ENCODE measurements around the gene SELENOW. TPM values are rescaled to one million over a fixed set of nuclear protein-coding genes. Genes with fewer than 3 reads are reported as not detected.
"Not testable (repeated sequence)": the region's sequence is repeated elsewhere in the genome, so short reads cannot be mapped to it uniquely, and the experiment has no call there.

The SELENOW gene
- total and polyA plus RNA-seq, 4 donors, result 329 to 692 (median 640) TPM

GRCh38 chr19:47777245-47778048 lies 1.1 kb upstream of the SELENOW start:
- Histone ChIP-seq H3K27ac (ENCODE audit: low read depth, low read length) (peak overlapping the region; percentile 98), H3K4me3 (ENCODE audit: low read depth, low read length) (peak overlapping the region; percentile 96), H3K36me3 (ENCODE audit: control insufficient read depth, insufficient read depth, low read length) (peaks cover 26% of the 10 kb centered on the region), H3K4me1 (ENCODE audit: control insufficient read depth, insufficient read depth, low read length) (peaks cover 69% of the 10 kb centered on the region)
- no CpG with 5 or more reads among the region's 23 CpGs for WGBS (ENCODE audit: insufficient coverage)
- not testable (repeated sequence) for H3K27me3 ChIP-seq (ENCODE audit: control insufficient read depth, insufficient read depth, low read length); H3K9me3 ChIP-seq (ENCODE audit: control insufficient read depth, insufficient read depth, low read length); DNase-seq (ENCODE audit: low read depth in 4 of 6, low spot score in 6 of 6)

- WGBS (ENCODE audit: insufficient coverage), result under 1% methylated on average over 17 of the region's 20 CpGs
- peak in 2 of 6 donors; percentile 62 to 71 for DNase-seq (ENCODE audit: low read depth in 4 of 6, low spot score in 6 of 6)
- peaks cover 59% of the 10 kb centered on the region for H3K4me1 ChIP-seq (ENCODE audit: control insufficient read depth, insufficient read depth, low read length)
- peaks cover 40% of the 10 kb centered on the region for H3K36me3 ChIP-seq (ENCODE audit: control insufficient read depth, insufficient read depth, low read length)
- H3K9me3 ChIP-seq (ENCODE audit: control insufficient read depth, insufficient read depth, low read length), result no peaks in the 10 kb centered on the region
- no peaks in the 10 kb centered on the region for H3K27me3 ChIP-seq (ENCODE audit: control insufficient read depth, insufficient read depth, low read length)
- H3K27ac ChIP-seq (ENCODE audit: low read depth, low read length), result peak overlapping the region; percentile 98
- peak overlapping the region; percentile 96 for H3K4me3 ChIP-seq (ENCODE audit: low read depth, low read length)
These were observed 450 bp downstream of the SELENOW start for GRCh38 chr19:47778954-47779351.

GRCh38 chr19:47779524-47780214 lies 1.2 kb downstream of the SELENOW start:
- peaks cover 47% of the 10 kb centered on the region for H3K36me3 ChIP-seq (ENCODE audit: control insufficient read depth, insufficient read depth, low read length)
- 72% methylated on average over 19 of the region's 24 CpGs for WGBS (ENCODE audit: insufficient coverage)
- H3K9me3 ChIP-seq (ENCODE audit: control insufficient read depth, insufficient read depth, low read length), result no peaks in the 10 kb centered on the region
- H3K4me3 ChIP-seq (ENCODE audit: low read depth, low read length), result peak overlapping the region; percentile 96
- H3K27ac ChIP-seq (ENCODE audit: low read depth, low read length), result peak overlapping the region; percentile 98
- no peak for DNase-seq (ENCODE audit: low read depth in 4 of 6, low spot score in 6 of 6)
- H3K27me3 ChIP-seq (ENCODE audit: control insufficient read depth, insufficient read depth, low read length), result no peaks in the 10 kb centered on the region
- peaks cover 52% of the 10 kb centered on the region for H3K4me1 ChIP-seq (ENCODE audit: control insufficient read depth, insufficient read depth, low read length)

- peaks cover 47% of the 10 kb centered on the region for H3K4me1 ChIP-seq (ENCODE audit: control insufficient read depth, insufficient read depth, low read length)
- no peak for DNase-seq (ENCODE audit: low read depth in 4 of 6, low spot score in 6 of 6)
- 100% methylated on average over 1 of the region's 9 CpGs for WGBS (ENCODE audit: insufficient coverage)
- peak overlapping the region; percentile 98 for H3K27ac ChIP-seq (ENCODE audit: low read depth, low read length)
- no peaks in the 10 kb centered on the region for H3K27me3 ChIP-seq (ENCODE audit: control insufficient read depth, insufficient read depth, low read length)
- peak overlapping the region; percentile 96 for H3K4me3 ChIP-seq (ENCODE audit: low read depth, low read length)
- peaks cover 52% of the 10 kb centered on the region for H3K36me3 ChIP-seq (ENCODE audit: control insufficient read depth, insufficient read depth, low read length)
- H3K9me3 ChIP-seq (ENCODE audit: control insufficient read depth, insufficient read depth, low read length), result no peaks in the 10 kb centered on the region
These were observed 1.7 kb downstream of the SELENOW start for GRCh38 chr19:47780215-47780551.

- H3K36me3 ChIP-seq (ENCODE audit: control insufficient read depth, insufficient read depth, low read length), result peaks cover 67% of the 10 kb centered on the region
- H3K4me1 ChIP-seq (ENCODE audit: control insufficient read depth, insufficient read depth, low read length), result peaks cover 46% of the 10 kb centered on the region
- peak overlapping the region; percentile 47 for H3K27ac ChIP-seq (ENCODE audit: low read depth, low read length)
- no peaks in the 10 kb centered on the region for H3K9me3 ChIP-seq (ENCODE audit: control insufficient read depth, insufficient read depth, low read length)
- no peak overlapping the region for H3K4me3 ChIP-seq (ENCODE audit: low read depth, low read length)
- DNase-seq (ENCODE audit: low read depth in 4 of 6, low spot score in 6 of 6), result peak in 1 of 6 donors; percentile 32
- WGBS (ENCODE audit: insufficient coverage), result 77% methylated on average over 7 of the region's 9 CpGs
- no peaks in the 10 kb centered on the region for H3K27me3 ChIP-seq (ENCODE audit: control insufficient read depth, insufficient read depth, low read length)
These were observed 3.2 kb downstream of the SELENOW start for GRCh38 chr19:47781590-47782262.

GRCh38 chr19:47786566-47786965 lies 8.1 kb downstream of the SELENOW start:
- Histone ChIP-seq H3K4me1 (ENCODE audit: control insufficient read depth, insufficient read depth, low read length) (peaks cover 9% of the 10 kb centered on the region), H3K27ac (ENCODE audit: low read depth, low read length) (no peak overlapping the region), H3K27me3 (ENCODE audit: control insufficient read depth, insufficient read depth, low read length) (no peaks in the 10 kb centered on the region), H3K9me3 (ENCODE audit: control insufficient read depth, insufficient read depth, low read length) (no peaks in the 10 kb centered on the region), H3K4me3 (ENCODE audit: low read depth, low read length) (no peak overlapping the region), H3K36me3 (ENCODE audit: control insufficient read depth, insufficient read depth, low read length) (peaks cover 68% of the 10 kb centered on the region)
- no CpG with 5 or more reads among the region's 7 CpGs for WGBS (ENCODE audit: insufficient coverage)
- DNase-seq (ENCODE audit: low read depth in 4 of 6, low spot score in 6 of 6), result no peak

GRCh38 chr19:47787307-47787706 lies 8.8 kb downstream of the SELENOW start:
- DNase-seq (ENCODE audit: low read depth in 4 of 6, low spot score in 6 of 6); H3K4me1 ChIP-seq (ENCODE audit: control insufficient read depth, insufficient read depth, low read length); H3K9me3 ChIP-seq (ENCODE audit: control insufficient read depth, insufficient read depth, low read length); H3K4me3 ChIP-seq (ENCODE audit: low read depth, low read length); H3K27me3 ChIP-seq (ENCODE audit: control insufficient read depth, insufficient read depth, low read length); H3K27ac ChIP-seq (ENCODE audit: low read depth, low read length): not testable (repeated sequence)
- 100% methylated on average over 6 of the region's 10 CpGs for WGBS (ENCODE audit: insufficient coverage)
- H3K36me3 ChIP-seq (ENCODE audit: control insufficient read depth, insufficient read depth, low read length), result peaks cover 60% of the 10 kb centered on the region

- peaks cover 37% of the 10 kb centered on the region for H3K36me3 ChIP-seq (ENCODE audit: control insufficient read depth, insufficient read depth, low read length)
- WGBS (ENCODE audit: insufficient coverage), result 94% methylated on average over 5 of the region's 13 CpGs
- H3K4me3 ChIP-seq (ENCODE audit: low read depth, low read length); H3K27ac ChIP-seq (ENCODE audit: low read depth, low read length); H3K9me3 ChIP-seq (ENCODE audit: control insufficient read depth, insufficient read depth, low read length); H3K27me3 ChIP-seq (ENCODE audit: control insufficient read depth, insufficient read depth, low read length); H3K4me1 ChIP-seq (ENCODE audit: control insufficient read depth, insufficient read depth, low read length); DNase-seq (ENCODE audit: low read depth in 4 of 6, low spot score in 6 of 6): not testable (repeated sequence)
These were observed 11.3 kb downstream of the SELENOW start for GRCh38 chr19:47789811-47790210.

- WGBS (ENCODE audit: insufficient coverage), result 16% methylated on average over 5 of the region's 10 CpGs
These were observed 11.9 kb downstream of the SELENOW start for GRCh38 chr19:47790398-47790814.

More at GRCh38 chr19:47790398-47790814, 11.9 kb downstream of the SELENOW start:
- no peaks in the 10 kb centered on the region for H3K9me3 ChIP-seq (ENCODE audit: control insufficient read depth, insufficient read depth, low read length)
- no peak overlapping the region for H3K4me3 ChIP-seq (ENCODE audit: low read depth, low read length)
- peaks cover 5% of the 10 kb centered on the region for H3K4me1 ChIP-seq (ENCODE audit: control insufficient read depth, insufficient read depth, low read length)
- no peaks in the 10 kb centered on the region for H3K27me3 ChIP-seq (ENCODE audit: control insufficient read depth, insufficient read depth, low read length)
- H3K36me3 ChIP-seq (ENCODE audit: control insufficient read depth, insufficient read depth, low read length), result peaks cover 31% of the 10 kb centered on the region
- DNase-seq (ENCODE audit: low read depth in 4 of 6, low spot score in 6 of 6), result peak in 2 of 6 donors; percentile 64 to 70
- no peak overlapping the region for H3K27ac ChIP-seq (ENCODE audit: low read depth, low read length)

Data from spinal cord (tissue), 10 donors.